ENCODE results near the gene OMP.
"Not testable (repeated sequence)": the region's sequence is repeated elsewhere in the genome, so short reads cannot be mapped to it uniquely, and the experiment has no call there.

The OMP gene

GRCh38 chr11:77057938-77058474, 44.6 kb upstream of the OMP start:
- no peak for FAIRE-seq
- no peak for TF ChIP-seq CTCF (IDR thresholded peaks at IDR 0.05; ENCODE audit: insufficient read depth, missing control alignments)
- no peak for DNase-seq (ENCODE audit: insufficient read length, low spot score)

GRCh38 chr11:77058900-77059299, 43.7 kb upstream of the OMP start:
- FAIRE-seq = no peak
- DNase-seq (ENCODE audit: insufficient read length, low spot score) = no peak
- TF ChIP-seq CTCF (IDR thresholded peaks at IDR 0.05; ENCODE audit: insufficient read depth, missing control alignments) = no peak

GRCh38 chr11:77059806-77060205, 42.8 kb upstream of the OMP start:
- no peak for DNase-seq (ENCODE audit: insufficient read length, low spot score)
- FAIRE-seq = no peak
- no peak for TF ChIP-seq CTCF (IDR thresholded peaks at IDR 0.05; ENCODE audit: insufficient read depth, missing control alignments)

DNA sequence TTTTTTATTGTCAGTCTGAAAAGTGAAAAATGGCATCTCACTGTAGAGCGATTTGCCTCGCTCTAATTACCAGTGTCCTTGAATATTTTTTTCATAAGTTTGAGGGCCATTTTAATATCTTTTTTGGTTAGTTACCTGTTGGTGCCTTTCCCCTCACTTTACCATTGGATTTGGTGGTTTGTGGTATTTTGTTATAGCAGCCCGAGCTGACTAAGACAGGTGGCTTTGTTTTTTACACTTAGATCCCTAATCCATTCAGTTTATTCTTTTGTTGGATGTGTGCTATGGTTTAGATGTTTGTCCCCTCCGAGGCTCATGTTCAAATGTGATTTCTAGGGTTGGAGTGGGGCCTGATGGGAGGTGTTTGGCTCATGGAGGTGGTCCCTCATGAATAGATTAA, 42.4 kb upstream of the OMP start:
- no peak for FAIRE-seq
- no peak for TF ChIP-seq CTCF (IDR thresholded peaks at IDR 0.05; ENCODE audit: insufficient read depth, missing control alignments)
- no peak for DNase-seq (ENCODE audit: insufficient read length, low spot score)

DNA sequence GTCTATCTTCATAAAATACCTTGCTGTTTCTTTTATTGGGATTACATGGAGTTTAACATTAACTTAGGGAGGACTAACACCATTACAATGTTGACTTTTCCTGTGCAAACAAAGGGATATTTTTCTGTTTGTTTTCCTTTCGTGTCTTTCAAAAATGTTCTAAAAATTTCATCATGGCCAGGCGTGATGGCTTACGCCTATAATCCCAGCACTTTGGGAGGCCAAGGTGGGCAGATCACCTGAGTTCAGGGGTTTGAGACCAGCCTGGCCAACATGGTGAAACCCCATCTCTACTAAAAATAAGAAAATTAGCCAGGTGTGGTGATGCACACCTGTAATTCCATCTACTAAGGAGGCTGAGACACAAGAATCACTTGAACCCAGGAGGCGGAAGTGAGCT, 41.4 kb upstream of the OMP start:
- not testable (repeated sequence) for FAIRE-seq; DNase-seq (ENCODE audit: insufficient read length, low spot score)

GRCh38 chr11:77062924-77063323, 39.7 kb upstream of the OMP start:
- FAIRE-seq (no peak), DNase-seq (ENCODE audit: insufficient read length, low spot score) (no peak)
- TF ChIP-seq CTCF (IDR thresholded peaks at IDR 0.05; ENCODE audit: insufficient read depth, missing control alignments) = no peak

GRCh38 chr11:77063407-77063806, 39.2 kb upstream of the OMP start:
- FAIRE-seq = no peak
- TF ChIP-seq CTCF (IDR thresholded peaks at IDR 0.05; ENCODE audit: insufficient read depth, missing control alignments) = no peak
- DNase-seq (ENCODE audit: insufficient read length, low spot score) = no peak

DNA sequence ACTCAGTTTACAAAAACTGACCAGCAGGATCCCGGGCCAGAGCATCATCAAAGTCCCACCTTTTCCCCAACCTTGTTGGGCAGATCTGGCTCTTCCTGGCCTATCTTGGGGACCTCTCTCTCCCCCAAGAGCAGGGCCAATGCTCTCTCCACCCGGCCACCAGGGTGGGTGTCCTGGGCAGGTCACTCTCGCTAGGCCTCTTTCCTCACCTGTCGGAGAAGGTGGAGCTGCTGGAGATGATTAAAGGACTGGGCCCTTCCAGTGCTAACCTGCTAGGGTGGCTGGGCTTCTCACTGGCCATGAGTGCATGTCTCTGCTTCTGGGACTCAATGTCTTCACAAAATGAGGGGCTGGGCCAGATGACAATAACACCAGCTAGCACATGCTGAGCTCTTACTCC, 38.8 kb upstream of the OMP start:
- no peak for TF ChIP-seq CTCF (IDR thresholded peaks at IDR 0.05; ENCODE audit: insufficient read depth, missing control alignments)
- DNase-seq (ENCODE audit: insufficient read length, low spot score) (no peak), FAIRE-seq (no peak)

Measured in D721Med (cell line).